Measurements from ENCODE around the gene FGF7. TPM values are rescaled to one million over a fixed set of nuclear protein-coding genes. Genes with fewer than 3 reads are reported as not detected.
"Not testable (repeated sequence)": the region's sequence is repeated elsewhere in the genome, so short reads cannot be mapped to it uniquely, and the experiment has no call there.

The FGF7 gene
- total RNA-seq, 1 experiment from 2014 or later, result not detected

DNA sequence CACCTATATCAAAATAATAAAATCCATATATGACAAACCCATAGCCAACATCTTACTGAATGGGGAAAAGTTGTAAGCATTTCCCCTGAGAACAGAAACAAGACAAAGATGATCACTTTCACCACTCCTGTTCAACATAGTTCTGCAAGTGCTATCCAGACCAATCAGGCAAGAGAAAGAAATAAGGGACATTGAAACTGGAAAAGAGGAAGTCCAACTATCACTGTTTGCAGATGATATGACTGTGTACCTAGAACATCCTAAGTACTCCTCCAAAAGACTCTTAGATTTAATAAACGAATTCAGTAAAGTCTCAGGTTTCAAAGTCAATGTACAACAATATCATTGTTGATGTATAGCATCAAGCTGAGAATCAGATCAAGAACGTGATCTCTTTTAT, 35.6 kb upstream of the FGF7 start:
- Mint-ChIP-seq H3K36me3 (ENCODE audit: insufficient read depth in 1 of 3, low read depth in 3 of 3) (peaks cover 0 to 2% (median 1%) of the 10 kb centered on the region in 3 experiments; a peak in 1 of 7 replicates), H3K9me3 (no peaks in the 10 kb centered on the region), H3K4me1 (peaks cover 25 to 32% of the 10 kb centered on the region in 2 experiments), H3K27ac (no peak overlapping the region), H3K4me3 (no peak overlapping the region), H3K27me3 (ENCODE audit: low read depth) (no peaks in the 10 kb centered on the region)
- H2AFZ ChIP-seq (ENCODE audit: low read length), result no peak overlapping the region
- no peak overlapping the region for H2BK20ac ChIP-seq (ENCODE audit: low read depth, low read length, poor library complexity, severe bottlenecking)
- DNase-seq, result no peak
- no peaks in the 10 kb centered on the region for H3K79me1 ChIP-seq (ENCODE audit: insufficient read depth, low read depth, low read length, poor library complexity, severe bottlenecking)
- no CpG with 5 or more reads among the region's 2 CpGs for WGBS (ENCODE audit: extremely low coverage, insufficient read length, low lambda C conversion rate)
- H2BK12ac ChIP-seq (ENCODE audit: insufficient read length, low read depth, low read length), result no peak overlapping the region
- no peak overlapping the region for H3K4me2 ChIP-seq (ENCODE audit: insufficient read depth, insufficient read length, low read length)
- H4K8ac ChIP-seq (replicated peaks; ENCODE audit: insufficient read length, low read depth, low read length), result no peak overlapping the region
- H3K27me3 ChIP-seq (ENCODE audit: insufficient read depth, low read length), result no peaks in the 10 kb centered on the region
- H4K5ac ChIP-seq (ENCODE audit: insufficient read length, low read depth, low read length), result no peak overlapping the region
- H4K91ac ChIP-seq (ENCODE audit: insufficient read length, low read depth, low read length), result no peak overlapping the region
- no peak overlapping the region for H3K18ac ChIP-seq (ENCODE audit: insufficient read length, low read depth, low read length)
- H3K23me2 ChIP-seq (ENCODE audit: insufficient read length, low read depth, low read length, poor library complexity, severe bottlenecking), result no peaks in the 10 kb centered on the region
- H4K20me1 ChIP-seq (ENCODE audit: control insufficient read depth, insufficient read depth, insufficient read length), result no peaks in the 10 kb centered on the region
- H3K4me1 ChIP-seq (ENCODE audit: insufficient read depth, low read length), result peaks cover 6% of the 10 kb centered on the region; the same call in 1 of the 2 replicates
- TF ChIP-seq, protein P1, sequence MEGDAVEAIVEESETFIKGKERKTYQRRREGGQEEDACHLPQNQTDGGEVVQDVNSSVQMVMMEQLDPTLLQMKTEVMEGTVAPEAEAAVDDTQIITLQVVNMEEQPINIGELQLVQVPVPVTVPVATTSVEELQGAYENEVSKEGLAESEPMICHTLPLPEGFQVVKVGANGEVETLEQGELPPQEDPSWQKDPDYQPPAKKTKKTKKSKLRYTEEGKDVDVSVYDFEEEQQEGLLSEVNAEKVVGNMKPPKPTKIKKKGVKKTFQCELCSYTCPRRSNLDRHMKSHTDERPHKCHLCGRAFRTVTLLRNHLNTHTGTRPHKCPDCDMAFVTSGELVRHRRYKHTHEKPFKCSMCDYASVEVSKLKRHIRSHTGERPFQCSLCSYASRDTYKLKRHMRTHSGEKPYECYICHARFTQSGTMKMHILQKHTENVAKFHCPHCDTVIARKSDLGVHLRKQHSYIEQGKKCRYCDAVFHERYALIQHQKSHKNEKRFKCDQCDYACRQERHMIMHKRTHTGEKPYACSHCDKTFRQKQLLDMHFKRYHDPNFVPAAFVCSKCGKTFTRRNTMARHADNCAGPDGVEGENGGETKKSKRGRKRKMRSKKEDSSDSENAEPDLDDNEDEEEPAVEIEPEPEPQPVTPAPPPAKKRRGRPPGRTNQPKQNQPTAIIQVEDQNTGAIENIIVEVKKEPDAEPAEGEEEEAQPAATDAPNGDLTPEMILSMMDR (conservative IDR thresholded peaks at IDR 0.05), result no peak
- no peak overlapping the region for H3K56ac ChIP-seq (ENCODE audit: insufficient read length, low read depth, low read length)
- no peak overlapping the region for H3T11ph ChIP-seq (ENCODE audit: low read length)
- no peak overlapping the region for H2BK15ac ChIP-seq (ENCODE audit: low read depth, low read length)
- no peaks in the 10 kb centered on the region for H3K9me3 ChIP-seq (ENCODE audit: control insufficient read depth, low read depth, low read length)
- no peak overlapping the region for H2BK5ac ChIP-seq (ENCODE audit: insufficient read length, low read length)
- H3K79me2 ChIP-seq (ENCODE audit: insufficient read depth, low read length), result no peaks in the 10 kb centered on the region; the same call in 1 of the 2 replicates
- H2AK5ac ChIP-seq (ENCODE audit: insufficient read length, low read length), result no peak overlapping the region
- H3K14ac ChIP-seq (ENCODE audit: insufficient read depth, low read length), result no peak overlapping the region
- H3K9ac ChIP-seq (ENCODE audit: extremely low read depth, insufficient read length, low read length), result no peak overlapping the region
- H2BK120ac ChIP-seq (ENCODE audit: low read depth, low read length, poor library complexity, severe bottlenecking), result no peak overlapping the region
- no peak overlapping the region for H3K4ac ChIP-seq (ENCODE audit: low read depth, low read length)
- no peak overlapping the region for H3K27ac ChIP-seq (ENCODE audit: insufficient read length, low read depth, low read length)
- H3K23ac ChIP-seq (ENCODE audit: insufficient read length, low read depth, low read length), result no peak overlapping the region

DNA sequence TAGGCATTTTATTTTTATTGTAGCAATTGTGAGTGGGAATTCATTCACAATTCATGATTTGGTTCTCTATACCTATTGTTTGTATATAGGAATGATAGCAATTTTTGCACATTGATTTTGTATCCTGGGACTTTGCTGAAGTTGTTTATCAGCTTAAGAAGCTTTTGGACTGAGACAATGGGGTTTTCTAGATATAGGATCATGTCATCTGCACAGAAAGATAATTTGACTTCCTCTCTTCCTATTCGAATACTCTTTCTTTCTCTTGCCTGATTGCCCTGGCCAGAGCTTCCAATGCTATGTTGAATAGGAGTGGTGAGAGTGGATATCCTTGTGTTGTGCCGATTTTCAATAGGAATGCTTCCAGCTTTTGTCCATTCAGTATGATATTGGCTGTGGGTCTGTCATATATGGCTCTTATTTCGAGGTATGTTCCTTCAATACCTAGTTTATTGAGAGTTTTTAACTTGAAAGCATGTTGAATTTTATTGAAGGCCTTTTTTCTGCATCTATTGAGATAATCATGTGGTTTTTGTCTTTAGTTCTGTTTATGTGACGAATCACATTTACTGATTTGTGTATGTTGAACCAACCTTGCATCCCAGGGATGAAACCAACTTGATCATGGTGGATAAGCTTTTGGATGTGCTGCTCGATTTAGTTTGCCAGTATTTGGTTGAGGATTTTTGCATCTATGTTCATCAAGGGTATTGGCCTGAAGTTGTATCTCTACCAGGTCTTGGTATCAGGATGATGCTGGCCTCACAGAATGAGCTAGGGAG, 20.3 kb upstream of the FGF7 start:
- H3K27me3 Mint-ChIP-seq (ENCODE audit: low read depth); H3K4me1 ChIP-seq (ENCODE audit: insufficient read depth, low read length); H3K27me3 ChIP-seq (ENCODE audit: insufficient read depth, low read length); H3K4ac ChIP-seq (ENCODE audit: low read depth, low read length); H4K20me1 ChIP-seq (ENCODE audit: control insufficient read depth, insufficient read depth, insufficient read length); H3K14ac ChIP-seq (ENCODE audit: insufficient read depth, low read length); H3K36me3 Mint-ChIP-seq (ENCODE audit: insufficient read depth in 1 of 3, low read depth in 3 of 3); H2AFZ ChIP-seq (ENCODE audit: low read length); H3T11ph ChIP-seq (ENCODE audit: low read length); H3K79me2 ChIP-seq (ENCODE audit: insufficient read depth, low read length); H3K9me3 Mint-ChIP-seq; H4K91ac ChIP-seq (ENCODE audit: insufficient read length, low read depth, low read length); H3K4me2 ChIP-seq (ENCODE audit: insufficient read depth, insufficient read length, low read length); DNase-seq; H2BK120ac ChIP-seq (ENCODE audit: low read depth, low read length, poor library complexity, severe bottlenecking); H3K23me2 ChIP-seq (ENCODE audit: insufficient read length, low read depth, low read length, poor library complexity, severe bottlenecking); H3K4me3 Mint-ChIP-seq; H3K23ac ChIP-seq (ENCODE audit: insufficient read length, low read depth, low read length); H2BK20ac ChIP-seq (ENCODE audit: low read depth, low read length, poor library complexity, severe bottlenecking); H3K18ac ChIP-seq (ENCODE audit: insufficient read length, low read depth, low read length); H3K9ac ChIP-seq (ENCODE audit: extremely low read depth, insufficient read length, low read length); H3K4me1 Mint-ChIP-seq; H3K27ac ChIP-seq (ENCODE audit: insufficient read length, low read depth, low read length); H4K8ac ChIP-seq (replicated peaks; ENCODE audit: insufficient read length, low read depth, low read length); H2BK15ac ChIP-seq (ENCODE audit: low read depth, low read length); H3K27ac Mint-ChIP-seq; H2BK12ac ChIP-seq (ENCODE audit: insufficient read length, low read depth, low read length); H2AK5ac ChIP-seq (ENCODE audit: insufficient read length, low read length); H3K79me1 ChIP-seq (ENCODE audit: insufficient read depth, low read depth, low read length, poor library complexity, severe bottlenecking); H3K9me3 ChIP-seq (ENCODE audit: control insufficient read depth, low read depth, low read length); H4K5ac ChIP-seq (ENCODE audit: insufficient read length, low read depth, low read length); H2BK5ac ChIP-seq (ENCODE audit: insufficient read length, low read length); H3K56ac ChIP-seq (ENCODE audit: insufficient read length, low read depth, low read length): not testable (repeated sequence)
- no CpG with 5 or more reads among the region's 5 CpGs for WGBS (ENCODE audit: extremely low coverage, insufficient read length, low lambda C conversion rate)
